RWPE2 (cell line): ENCODE data around the gene OR1D5.

Experiments used
- ATAC-seq: fragments of 200-7000 bp; cut with Tn5 transposase; 3 replicates; pipeline ENCODE4 v1.9.1; 2021; ENCODE audit warnings: low read depth
- DNase-seq: peaks from one replicate; pipeline ENCODE4 v3.0.0-alpha.2; 2020; ENCODE audit warnings: low spot score
- H3K27ac ChIP-seq: fragments of 450-650 bp; 2 replicates; pipeline ENCODE4 v1.5.1; 2017; ENCODE audit warnings: mild to moderate bottlenecking; ENCODE audit not compliant: poor library complexity, severe bottlenecking
- H3K27me3 ChIP-seq: fragments of 250-450 bp; sonication (Bioruptor Pico); 2 replicates; pipeline ENCODE4 v1.5.1; 2021; ENCODE audit warnings: mild to moderate bottlenecking, moderate library complexity; ENCODE audit not compliant: insufficient read depth, poor library complexity, severe bottlenecking
- H3K36me3 ChIP-seq: fragments of 250-450 bp; sonication (Bioruptor Pico); 2 replicates; pipeline ENCODE4 v1.5.1; 2020; ENCODE audit warnings: low read depth, mild to moderate bottlenecking, moderate library complexity
- H3K4me1 ChIP-seq: fragments of 250-450 bp; sonication (Bioruptor Pico); 2 replicates; pipeline ENCODE4 v1.5.1; 2021; ENCODE audit warnings: mild to moderate bottlenecking, moderate library complexity; ENCODE audit not compliant: insufficient read depth, poor library complexity, severe bottlenecking
- H3K4me3 ChIP-seq: fragments of 250-450 bp; sonication (Bioruptor Pico); 2 replicates; pipeline ENCODE4 v1.5.1; 2021; ENCODE audit warnings: mild to moderate bottlenecking, moderate library complexity; ENCODE audit not compliant: severe bottlenecking
- H3K9me3 ChIP-seq: fragments of 250-450 bp; sonication (Bioruptor Pico); 2 replicates; pipeline ENCODE4 v1.5.1; 2021; ENCODE audit warnings: mild to moderate bottlenecking, moderate library complexity; ENCODE audit not compliant: severe bottlenecking
- CTCF ChIP-seq: fragments of 450-650 bp; IDR thresholded peaks from one replicate; pipeline ENCODE4 v1.5.1; 2017; ENCODE audit warnings: mild to moderate bottlenecking, moderate library complexity; ENCODE audit not compliant: poor library complexity, severe bottlenecking

OR1D5 gene

GRCh38 chr17:3030096-3030495, 33.3 kb downstream of the OR1D5 start:
- peak; percentile 48; the same call in 1 of the 3 replicates for ATAC-seq
- peaks cover 28% of the 10 kb centered on the region for H3K36me3 ChIP-seq
- DNase-seq = peak; percentile 22
- no peak for TF ChIP-seq CTCF
- H3K9me3 ChIP-seq = no peaks in the 10 kb centered on the region
- H3K4me1 ChIP-seq = peaks cover 10% of the 10 kb centered on the region
- H3K4me3 ChIP-seq = no peak overlapping the region
- peak overlapping the region; percentile 38 for H3K27ac ChIP-seq
- H3K27me3 ChIP-seq = no peaks in the 10 kb centered on the region

GRCh38 chr17:3029213-3029913, 34.0 kb downstream of the OR1D5 start:
- Histone ChIP-seq H3K27me3 (no peaks in the 10 kb centered on the region), H3K4me1 (peaks cover 10% of the 10 kb centered on the region), H3K9me3 (no peaks in the 10 kb centered on the region), H3K4me3 (no peak overlapping the region), H3K27ac (peak overlapping the region; percentile 38), H3K36me3 (peaks cover 28% of the 10 kb centered on the region)
- ATAC-seq (no peak), DNase-seq (peak; percentile 19)
- no peak for TF ChIP-seq CTCF

GRCh38 chr17:3027786-3028532, 35.4 kb downstream of the OR1D5 start:
- DNase-seq = peak; percentile 51
- no peak; the same call in 2 of the 3 replicates for ATAC-seq

GRCh38 chr17:3026856-3027751, 36.3 kb downstream of the OR1D5 start:
- no peaks in the 10 kb centered on the region for H3K9me3 ChIP-seq
- no peak for TF ChIP-seq CTCF
- no peaks in the 10 kb centered on the region for H3K27me3 ChIP-seq
- DNase-seq = peak; percentile 51
- no peak for ATAC-seq
- no peak overlapping the region for H3K27ac ChIP-seq
- peaks cover 10% of the 10 kb centered on the region for H3K4me1 ChIP-seq
- H3K4me3 ChIP-seq = no peak overlapping the region
- peaks cover 44% of the 10 kb centered on the region for H3K36me3 ChIP-seq

More at GRCh38 chr17:3027786-3028532, 35.4 kb downstream of the OR1D5 start:
- no peaks in the 10 kb centered on the region for H3K9me3 ChIP-seq
- H3K4me1 ChIP-seq = peaks cover 10% of the 10 kb centered on the region
- no peak overlapping the region for H3K4me3 ChIP-seq
- no peak for TF ChIP-seq CTCF
- H3K36me3 ChIP-seq = peaks cover 36% of the 10 kb centered on the region
- no peaks in the 10 kb centered on the region for H3K27me3 ChIP-seq
- no peak overlapping the region for H3K27ac ChIP-seq
